GM21737 (cell line): ENCODE measurements around the gene TSPOAP1.

Experiments
- ATAC-seq: cut with Tn5 transposase; IDR thresholded peaks from one replicate; pipeline ENCODE4 v1.9.1; 2021; ENCODE audit warnings: mild to moderate bottlenecking, moderate library complexity; ENCODE audit not compliant: unreplicated experiment

Gene TSPOAP1, protein sequence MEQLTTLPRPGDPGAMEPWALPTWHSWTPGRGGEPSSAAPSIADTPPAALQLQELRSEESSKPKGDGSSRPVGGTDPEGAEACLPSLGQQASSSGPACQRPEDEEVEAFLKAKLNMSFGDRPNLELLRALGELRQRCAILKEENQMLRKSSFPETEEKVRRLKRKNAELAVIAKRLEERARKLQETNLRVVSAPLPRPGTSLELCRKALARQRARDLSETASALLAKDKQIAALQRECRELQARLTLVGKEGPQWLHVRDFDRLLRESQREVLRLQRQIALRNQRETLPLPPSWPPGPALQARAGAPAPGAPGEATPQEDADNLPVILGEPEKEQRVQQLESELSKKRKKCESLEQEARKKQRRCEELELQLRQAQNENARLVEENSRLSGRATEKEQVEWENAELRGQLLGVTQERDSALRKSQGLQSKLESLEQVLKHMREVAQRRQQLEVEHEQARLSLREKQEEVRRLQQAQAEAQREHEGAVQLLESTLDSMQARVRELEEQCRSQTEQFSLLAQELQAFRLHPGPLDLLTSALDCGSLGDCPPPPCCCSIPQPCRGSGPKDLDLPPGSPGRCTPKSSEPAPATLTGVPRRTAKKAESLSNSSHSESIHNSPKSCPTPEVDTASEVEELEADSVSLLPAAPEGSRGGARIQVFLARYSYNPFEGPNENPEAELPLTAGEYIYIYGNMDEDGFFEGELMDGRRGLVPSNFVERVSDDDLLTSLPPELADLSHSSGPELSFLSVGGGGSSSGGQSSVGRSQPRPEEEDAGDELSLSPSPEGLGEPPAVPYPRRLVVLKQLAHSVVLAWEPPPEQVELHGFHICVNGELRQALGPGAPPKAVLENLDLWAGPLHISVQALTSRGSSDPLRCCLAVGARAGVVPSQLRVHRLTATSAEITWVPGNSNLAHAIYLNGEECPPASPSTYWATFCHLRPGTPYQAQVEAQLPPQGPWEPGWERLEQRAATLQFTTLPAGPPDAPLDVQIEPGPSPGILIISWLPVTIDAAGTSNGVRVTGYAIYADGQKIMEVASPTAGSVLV (N-terminal part only)

DNA sequence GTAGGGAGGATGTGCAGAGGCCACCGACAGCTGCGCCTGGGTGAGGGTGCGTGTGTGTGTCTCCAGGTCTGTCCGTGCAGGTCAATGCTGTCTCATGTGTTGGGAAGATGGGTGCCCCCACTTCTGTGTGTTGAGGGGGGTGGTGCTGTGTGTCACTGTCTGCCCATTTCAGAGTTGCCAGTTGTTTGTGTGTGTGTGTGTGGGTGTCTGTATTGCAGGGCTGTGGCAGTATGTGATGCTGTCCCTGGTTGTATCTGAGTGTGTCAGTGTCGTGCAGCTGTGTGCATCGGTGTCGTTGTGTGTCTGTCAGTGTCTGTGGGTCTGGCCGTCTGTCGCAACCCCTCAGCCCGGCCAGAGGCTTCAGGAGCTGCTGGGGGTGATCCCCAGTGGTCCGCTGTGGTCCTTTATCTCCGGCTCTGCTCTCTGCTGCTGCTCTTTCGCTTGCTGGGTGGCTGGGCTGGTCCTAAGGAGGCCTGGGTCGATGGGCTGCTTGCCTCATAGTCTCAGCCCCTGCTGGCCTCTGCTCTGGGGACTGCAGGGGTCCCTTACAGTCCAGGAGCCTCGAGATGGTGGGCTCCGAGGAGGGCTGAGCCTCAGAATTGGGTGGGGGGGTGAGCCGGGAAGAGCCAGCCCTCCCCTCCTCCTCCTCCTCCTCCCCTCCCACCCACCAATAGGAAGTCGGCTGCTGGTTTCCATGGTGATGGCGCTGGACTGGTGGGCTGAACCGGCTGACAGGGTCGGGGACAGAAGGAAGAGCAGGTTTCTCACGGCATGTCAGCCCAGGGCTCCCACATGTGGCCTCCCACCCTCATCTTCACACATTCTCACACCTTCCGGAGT is at the start of gene TSPOAP1:
TSPOAP1 (minus strand) TSS at position 601 of the 840 bp plus-strand sequence. CDS start 875 bp downstream, outside the sequence.
- ATAC-seq: no peak

DNA sequence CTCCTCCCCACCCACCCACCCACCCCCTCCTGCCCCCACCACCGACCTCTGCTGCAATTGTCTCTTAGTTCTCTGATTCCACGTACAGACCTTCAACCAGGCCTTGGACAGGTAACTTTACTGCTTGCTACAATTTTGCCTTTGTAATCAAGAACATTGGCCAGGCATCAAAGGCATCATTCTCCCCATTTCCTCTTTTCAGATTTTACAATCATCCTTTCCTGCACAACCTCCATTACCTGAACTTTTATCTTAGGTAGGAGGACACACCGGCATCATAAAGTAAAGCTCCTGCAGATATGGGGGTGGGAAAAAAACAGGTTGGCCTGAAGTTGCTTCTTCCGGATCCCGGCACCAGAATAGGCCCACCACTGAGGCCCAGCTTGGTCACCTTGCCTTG is 49.1 kb upstream of the TSPOAP1 start:
- no peak for ATAC-seq

DNA sequence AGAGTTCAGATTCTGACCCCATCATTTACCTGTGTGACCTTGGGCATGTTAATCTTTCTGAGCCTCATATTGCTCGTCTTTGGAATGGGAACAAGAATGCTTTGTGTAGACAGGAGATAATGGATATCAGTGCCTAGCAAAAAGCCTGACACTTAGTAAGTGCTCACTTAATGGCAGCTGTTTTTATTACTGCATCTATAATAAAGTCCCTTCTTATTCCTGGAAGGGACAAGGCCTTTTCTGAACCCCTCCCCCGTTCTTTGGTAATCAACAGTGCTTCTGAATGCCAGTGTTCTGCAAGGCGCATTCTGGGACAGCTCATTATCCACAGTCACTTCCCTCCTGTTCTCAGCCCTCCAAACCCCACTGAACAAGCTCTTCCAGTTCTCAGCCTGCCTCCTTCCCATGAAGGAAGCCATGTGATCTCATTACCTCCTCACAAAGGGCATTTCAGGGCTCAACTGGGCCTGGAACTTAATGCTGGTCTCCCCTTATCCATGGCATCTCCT is 48.6 kb upstream of the TSPOAP1 start:
- ATAC-seq: no peak

DNA sequence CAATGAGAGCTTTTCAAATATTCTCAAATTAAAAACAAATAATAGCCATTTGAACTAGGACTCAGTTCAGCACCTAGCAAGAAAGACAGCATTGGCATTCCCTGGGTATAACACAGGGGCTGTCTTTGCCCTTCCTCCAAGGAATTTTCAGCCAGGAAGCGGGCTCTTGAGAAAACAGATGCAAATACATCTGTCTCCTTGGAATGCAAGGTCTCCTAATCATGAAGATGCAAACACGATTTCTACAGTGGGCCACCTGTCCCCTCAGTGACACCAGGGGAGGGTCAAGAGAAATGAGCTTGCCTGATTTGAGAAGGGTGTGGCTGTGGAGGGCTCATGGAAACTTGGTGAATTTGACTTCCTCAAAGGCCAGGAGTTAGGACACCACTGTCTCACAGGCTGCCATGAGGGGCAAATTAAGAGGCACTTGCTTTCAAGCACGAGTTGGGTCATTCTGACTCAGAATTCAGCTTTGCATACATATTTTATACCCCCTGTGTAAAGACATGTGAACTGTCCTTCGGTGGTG is 47.9 kb upstream of the TSPOAP1 start:
- no peak for ATAC-seq

DNA sequence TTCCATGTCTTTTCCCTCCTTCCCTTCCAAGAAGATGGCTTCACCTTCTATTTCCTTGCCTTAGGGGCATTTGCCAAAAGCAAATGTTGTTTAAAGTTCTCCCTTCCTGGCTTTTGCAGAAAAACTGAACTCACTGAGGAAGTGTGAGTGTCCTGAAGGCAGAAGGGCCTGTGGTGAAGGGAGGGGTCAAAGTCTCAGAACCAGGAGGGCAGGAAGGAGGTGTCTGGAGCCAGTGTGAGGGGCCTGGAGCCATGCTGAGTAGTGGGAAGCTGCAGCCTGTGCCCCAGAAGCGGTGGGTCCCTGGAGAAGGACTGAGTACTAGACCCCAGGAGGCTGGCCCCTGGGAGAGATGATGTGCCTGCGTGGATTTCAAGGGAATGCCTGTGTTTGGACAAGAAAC is 47.2 kb upstream of the TSPOAP1 start:
- no peak for ATAC-seq

DNA sequence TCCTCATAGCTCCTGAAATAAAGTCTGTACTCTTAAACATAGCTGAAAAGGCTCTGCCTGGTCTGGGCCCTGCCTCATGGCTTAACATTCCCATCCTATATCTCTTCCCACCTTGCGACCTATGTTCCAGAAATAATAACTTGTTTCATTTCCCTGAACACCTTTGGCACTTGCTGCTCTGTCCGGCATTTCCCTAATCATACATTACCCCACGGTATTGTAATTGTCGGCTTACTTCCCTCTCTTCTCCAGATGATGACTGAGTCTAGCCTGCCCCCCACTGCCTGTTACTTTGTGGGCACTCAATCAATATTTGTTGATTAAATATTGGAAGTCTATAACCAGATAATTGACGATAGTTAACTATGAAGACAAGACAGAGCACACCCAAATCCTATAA is 46.7 kb upstream of the TSPOAP1 start:
- no peak for ATAC-seq

DNA sequence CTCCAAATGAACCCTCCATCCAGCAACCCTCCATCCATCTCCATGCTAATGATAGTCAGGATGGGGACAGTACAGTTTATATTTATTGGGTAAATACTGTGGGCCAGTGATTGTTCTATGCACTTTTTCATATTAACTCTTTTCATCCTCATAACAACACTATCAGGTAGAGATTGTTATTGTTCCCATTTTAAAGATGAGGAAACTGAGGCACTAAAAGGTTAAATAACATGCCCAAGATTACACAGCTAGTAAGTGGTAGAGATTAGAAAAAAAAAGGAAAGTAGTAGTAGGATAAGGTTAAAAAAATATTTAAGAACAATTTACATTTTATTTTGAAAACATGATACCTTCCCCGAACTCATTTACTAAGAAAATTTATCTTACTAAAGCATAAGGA is 45.3 kb upstream of the TSPOAP1 start:
- ATAC-seq: no peak

DNA sequence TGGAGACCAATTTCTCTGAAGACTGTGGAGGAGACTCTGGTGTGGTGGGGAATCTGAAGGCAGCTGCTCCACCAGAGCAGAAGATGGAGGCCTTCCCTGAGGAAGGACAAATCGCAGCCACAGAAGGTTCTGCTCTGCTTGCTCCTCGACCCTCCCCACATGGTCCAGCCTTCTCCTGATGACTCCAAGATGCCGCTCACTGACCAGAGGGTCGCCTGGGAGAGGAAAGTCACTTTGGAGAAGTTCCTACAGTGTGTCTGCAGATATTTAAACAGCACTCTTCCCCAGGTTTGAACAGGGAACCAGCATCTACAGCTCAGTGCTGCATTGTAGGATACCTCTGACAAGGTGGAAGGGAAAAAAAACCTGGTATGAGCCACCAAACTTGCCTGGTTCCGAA is 44.4 kb upstream of the TSPOAP1 start:
- ATAC-seq: no peak

DNA sequence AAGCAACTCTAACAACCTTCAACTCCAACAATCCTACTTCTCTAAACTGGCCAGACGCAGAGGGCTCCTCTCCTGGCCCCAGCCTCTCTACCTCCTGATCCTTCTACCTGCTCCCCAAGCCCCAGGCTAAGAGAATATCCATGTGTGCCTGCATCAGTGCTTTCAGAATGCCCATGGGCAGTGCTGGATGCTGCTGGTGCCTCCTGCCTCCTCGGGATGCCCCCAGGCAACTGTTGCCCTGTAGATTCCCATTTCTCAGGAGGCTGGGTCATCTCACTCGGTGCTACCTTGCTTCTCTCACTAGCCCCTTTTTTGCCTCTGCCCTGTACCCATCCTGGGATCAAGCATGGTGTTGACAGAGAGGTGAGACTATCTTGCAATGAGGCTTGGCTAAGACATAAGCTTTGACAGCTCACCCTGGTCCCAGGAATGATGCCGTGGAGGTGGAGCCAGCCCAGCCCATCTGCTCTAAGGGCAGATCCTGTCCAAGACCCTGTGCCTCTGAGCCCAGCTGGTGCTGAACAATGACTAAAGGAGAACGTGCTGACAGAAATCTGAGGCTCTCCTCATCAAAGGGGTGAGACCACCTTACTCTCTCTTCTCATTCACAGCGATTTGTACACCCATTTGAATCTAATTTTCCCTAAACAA is 42.8 kb upstream of the TSPOAP1 start:
- ATAC-seq: no peak

DNA sequence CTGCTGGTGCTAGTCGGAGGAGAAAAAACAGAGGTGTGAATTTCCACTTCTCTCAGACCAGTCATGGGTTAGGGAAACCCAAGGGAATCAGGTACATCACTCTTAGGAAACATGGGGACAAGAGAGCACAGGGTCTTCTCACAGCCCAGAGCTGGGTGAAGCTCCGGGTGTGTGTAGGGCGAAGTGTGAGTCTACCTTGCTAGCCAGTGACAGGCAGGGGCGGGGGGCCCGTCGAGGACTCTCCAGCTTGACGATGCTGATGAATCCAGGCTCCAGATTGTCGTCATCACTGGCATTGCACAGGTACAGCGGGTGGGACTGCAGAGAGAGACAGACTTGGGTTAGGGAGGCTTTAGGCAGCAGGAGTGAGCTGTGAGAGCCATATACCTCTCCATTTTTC is 42.1 kb upstream of the TSPOAP1 start:
- no peak for ATAC-seq

DNA sequence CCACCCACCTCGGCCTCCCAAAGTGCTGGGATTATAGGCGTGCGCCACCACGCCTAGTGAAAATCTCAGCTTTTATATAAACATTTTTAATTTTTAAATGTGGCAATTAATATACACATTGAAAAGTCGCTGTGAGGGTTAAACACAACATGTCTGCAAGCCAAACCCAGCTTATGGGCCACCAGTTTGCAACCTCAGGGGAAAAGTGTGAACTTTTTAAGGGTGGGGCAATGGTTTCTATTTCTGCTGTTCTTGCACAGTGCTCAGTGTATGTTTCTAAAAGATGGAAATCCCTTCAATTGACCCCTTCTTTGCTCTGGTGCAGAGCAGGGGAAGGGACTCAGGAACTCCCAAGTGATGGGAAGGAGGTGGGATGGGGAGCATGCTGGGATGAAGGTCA is 41.7 kb upstream of the TSPOAP1 start:
- ATAC-seq: no peak

DNA sequence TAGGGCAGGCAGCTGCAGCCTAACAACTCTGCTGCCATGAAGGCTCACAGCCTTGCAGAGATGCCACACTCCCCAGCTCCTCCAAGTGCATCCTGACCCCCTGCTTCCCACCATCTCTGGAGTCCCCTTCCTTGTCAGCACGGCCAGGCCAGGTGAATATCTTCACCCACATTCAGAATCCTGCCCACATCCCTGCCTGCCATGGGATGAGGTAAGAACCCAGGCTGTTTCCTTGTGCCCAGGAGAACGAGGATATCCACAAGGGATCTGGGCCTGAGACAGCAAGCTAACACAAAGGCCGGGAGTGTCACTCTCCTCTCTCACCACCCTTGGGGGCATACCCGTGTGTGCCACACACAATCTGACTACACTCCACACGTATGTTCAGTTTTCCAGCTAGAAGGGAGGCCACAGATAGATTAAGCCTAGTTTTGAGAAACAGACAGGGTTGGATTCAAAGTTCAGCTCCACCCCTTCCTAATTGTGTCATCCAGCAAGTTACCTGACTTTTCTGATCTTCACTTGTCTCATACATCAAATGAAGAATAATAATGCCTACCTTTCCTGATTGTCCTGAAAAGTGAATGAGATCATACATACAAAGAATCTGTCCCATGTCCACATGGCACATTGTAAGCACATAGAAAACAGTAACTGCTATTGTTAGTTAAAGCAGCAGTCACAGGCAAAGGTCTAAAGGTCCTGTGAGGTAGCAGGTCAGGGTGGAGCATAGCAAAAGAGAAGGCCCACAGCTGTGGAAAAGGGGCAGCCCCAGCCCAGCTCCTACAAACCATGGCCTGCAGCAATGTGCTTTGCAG is 40.8 kb upstream of the TSPOAP1 start:
- ATAC-seq: no peak

DNA sequence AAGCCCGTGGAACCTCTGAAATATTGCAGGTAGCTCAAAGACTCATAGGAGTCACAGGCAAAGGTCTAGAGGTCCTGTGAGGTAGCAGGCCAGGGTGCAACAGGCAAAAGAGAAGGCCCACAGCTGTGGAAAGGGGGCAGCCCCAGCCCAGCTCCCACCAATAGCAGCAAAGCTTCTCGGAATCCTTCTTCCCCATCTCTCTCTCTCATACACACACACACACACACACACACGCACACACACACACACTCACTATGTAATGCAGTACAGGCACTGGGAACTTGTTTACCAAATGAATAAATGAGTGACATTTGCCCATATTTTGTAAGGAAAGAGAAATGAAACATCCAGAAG is 40.2 kb upstream of the TSPOAP1 start:
- ATAC-seq: no peak

DNA sequence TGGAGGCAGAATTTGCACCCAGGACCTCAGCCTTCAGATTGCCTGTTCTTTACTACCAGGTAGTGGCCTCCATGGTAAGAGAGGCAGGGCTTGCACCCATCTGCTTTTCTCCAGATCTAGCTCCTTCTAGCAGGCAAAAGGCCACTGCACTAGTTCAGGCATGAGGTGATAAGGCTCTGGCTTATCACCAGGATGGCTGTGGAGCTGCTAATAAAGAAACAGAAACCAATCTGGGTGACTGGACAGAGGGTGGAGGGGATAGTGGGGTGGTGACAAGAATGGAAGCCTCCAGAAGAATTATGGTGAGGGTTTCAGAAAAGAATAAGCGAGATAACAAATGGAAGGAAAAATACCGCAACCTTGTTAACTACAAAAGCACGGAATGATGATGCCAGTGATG is 38.9 kb upstream of the TSPOAP1 start:
- no peak for ATAC-seq

DNA sequence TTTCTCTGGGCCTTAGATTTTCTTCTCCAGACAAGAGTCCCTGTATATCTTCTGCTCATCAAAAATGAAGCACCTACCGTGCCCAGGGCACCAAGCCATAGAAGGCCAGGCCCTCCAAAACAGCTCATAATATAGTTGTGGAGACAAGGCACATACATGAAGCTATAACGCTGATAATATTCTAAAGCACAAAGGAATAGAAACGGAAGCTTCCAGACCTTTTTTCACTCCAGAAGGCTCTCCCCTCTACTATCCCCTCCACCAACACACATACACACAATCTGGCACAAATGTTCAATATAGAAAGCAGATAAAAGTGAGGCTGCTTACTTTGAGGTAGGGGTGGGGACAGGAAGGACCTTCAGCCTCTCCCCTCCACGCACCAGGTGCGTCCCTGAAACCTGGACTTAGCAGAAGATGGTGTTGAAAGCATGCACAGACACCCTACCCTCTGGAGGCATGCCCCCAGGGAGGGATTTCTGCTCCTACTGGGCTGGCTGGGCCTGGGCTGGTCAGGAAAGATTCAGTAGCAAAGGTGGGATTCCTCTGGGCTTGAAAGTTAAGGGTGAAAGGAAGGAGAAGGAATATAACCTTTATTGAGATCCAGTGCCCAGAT is 37.5 kb upstream of the TSPOAP1 start:
- no peak for ATAC-seq

DNA sequence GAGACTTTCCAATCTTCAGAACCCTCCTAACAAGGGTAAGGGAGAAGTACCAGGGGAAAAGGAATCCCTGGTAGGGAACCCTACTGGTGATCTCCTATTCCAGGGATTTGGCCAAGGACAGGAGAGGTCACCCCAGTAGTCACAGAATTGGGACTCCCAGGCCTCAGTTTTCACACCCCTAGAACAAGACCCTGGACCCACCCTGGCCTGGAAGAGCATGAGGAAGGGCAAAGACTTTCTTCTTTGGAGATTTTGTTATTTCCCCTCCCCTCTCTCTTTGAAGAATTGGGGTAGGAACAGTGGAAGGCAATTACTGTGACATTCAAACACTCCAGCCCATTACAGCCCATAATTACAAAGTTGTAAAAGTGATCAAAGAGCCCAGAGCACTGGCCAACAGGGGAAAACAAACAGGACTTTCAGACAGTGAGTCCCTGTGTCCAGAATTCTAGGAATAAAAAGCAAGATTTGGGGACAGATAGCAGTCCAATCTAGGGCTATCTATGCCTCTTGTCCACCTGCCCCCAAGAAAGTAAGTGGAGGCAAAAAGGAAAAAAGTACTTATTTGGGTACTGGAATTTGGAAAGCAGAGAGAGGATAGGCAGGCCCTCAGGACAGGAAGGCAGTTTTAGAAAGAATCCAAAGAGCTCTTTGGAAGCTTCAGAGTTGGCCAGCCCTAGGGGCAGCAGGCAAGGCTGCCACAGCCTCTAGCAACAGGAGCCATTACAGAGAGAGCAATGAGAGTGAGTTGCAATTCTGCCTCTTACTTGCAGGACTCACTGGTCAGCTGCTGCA is 36.8 kb upstream of the TSPOAP1 start:
- ATAC-seq: no peak

DNA sequence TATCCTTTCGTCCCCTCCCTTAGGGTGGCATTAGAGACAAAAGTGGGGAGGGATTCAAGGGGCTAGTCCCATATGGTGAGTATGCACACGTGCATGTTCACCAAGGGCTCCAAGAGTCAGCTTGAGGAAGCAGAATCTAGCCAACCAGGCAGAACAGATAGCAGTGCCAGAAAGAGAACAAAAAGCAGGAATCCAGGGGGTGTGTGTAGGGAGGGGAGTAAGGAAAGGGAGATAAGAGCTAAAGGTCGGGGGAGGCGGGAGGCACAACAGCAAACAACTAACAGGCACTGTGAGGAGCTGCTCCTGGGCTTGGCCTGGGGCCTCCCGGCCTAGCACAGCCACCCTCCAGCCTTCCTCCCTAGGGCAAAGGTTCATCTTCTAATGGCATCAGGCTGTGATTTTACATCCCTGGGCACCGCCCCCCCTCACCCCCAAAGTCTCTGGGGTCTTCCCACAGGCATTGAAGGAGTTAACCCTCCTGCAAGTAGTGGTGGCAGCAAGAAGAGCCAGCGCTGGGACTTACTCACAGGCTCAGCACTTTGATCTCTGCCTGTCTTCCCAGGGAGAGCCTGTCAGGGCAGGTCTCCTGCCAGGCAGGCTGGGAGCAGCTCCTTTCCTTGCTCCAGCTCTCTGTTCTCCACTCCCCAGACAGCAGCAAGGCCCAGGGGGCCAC is 35.8 kb upstream of the TSPOAP1 start:
- no peak for ATAC-seq
